HepG2 (cell line): ENCODE data around the gene NEDD4L. TPM values are rescaled to one million over a fixed set of nuclear protein-coding genes. Genes with fewer than 3 reads are reported as not detected.

Source experiments
- FIP1L1 ChIP-seq: fragments of 200-400 bp; formaldehyde crosslinking; IDR thresholded peaks from 2 replicates; pipeline ENCODE4 v1.6.1; 2018; ENCODE audit warnings: low read depth, mild to moderate bottlenecking, low read length, moderate library complexity, borderline replicate concordance; ENCODE audit not compliant: insufficient read depth
- IRX3 ChIP-seq: sonication (generic); formaldehyde crosslinking; IDR thresholded peaks from 2 replicates; pipeline ENCODE4 v1.8.1; 2023; ENCODE audit warnings: mild to moderate bottlenecking, low read depth, missing genetic modification reagents, borderline replicate concordance
- KLF11 ChIP-seq: IDR thresholded peaks from 2 replicates; pipeline ENCODE4 v1.6.1; 2016; ENCODE audit warnings: missing compliant biosample characterization
- MED1 ChIP-seq: sonication (generic); formaldehyde crosslinking; IDR thresholded peaks from 2 replicates; pipeline ENCODE4 v1.4.0; 2020; ENCODE audit warnings: missing genetic modification reagents
- NFKBIZ ChIP-seq: IDR thresholded peaks from 2 replicates; pipeline ENCODE4 v1.6.1; 2018; ENCODE audit warnings: missing genetic modification reagents, missing compliant biosample characterization
- PHB2 ChIP-seq: fragments of 450-650 bp; IDR thresholded peaks from 2 replicates; pipeline ENCODE4 v1.6.1; 2018; ENCODE audit not compliant: partially characterized antibody
- RARG ChIP-seq: sonication (generic); formaldehyde crosslinking; IDR thresholded peaks from 2 replicates; pipeline ENCODE4 v1.4.0; 2020; ENCODE audit warnings: low read depth, mild to moderate bottlenecking, missing genetic modification reagents
- SAFB2 ChIP-seq: sonication (generic); formaldehyde crosslinking; IDR thresholded peaks from 2 replicates; pipeline ENCODE4 v1.5.1; 2020; ENCODE audit warnings: missing genetic modification reagents, low read depth, mild to moderate bottlenecking, borderline replicate concordance
- TCF12 ChIP-seq, 2 experiments: fragments of 450-650 bp in 1 of 2; sonication (generic) in 1 of 2; formaldehyde crosslinking in 1 of 2; IDR thresholded peaks; 2 replicates each; pipeline versions ENCODE4 v1.6.1 to v1.8.0; 2017 to 2022; ENCODE audit warnings: antibody characterized with exemption in 1 of 2, mild to moderate bottlenecking in 1 of 2, missing genetic modification reagents in 1 of 2, moderate library complexity in 1 of 2
- ZNF3 ChIP-seq: IDR thresholded peaks from 2 replicates; pipeline ENCODE4 v1.7.0; 2017; ENCODE audit warnings: inconsistent platforms
- ZNF441 ChIP-seq: sonication (generic); formaldehyde crosslinking; IDR thresholded peaks from 2 replicates; pipeline ENCODE4 v1.7.0; 2021; ENCODE audit warnings: missing genetic modification reagents, borderline replicate concordance
- ZNF607 ChIP-seq: sonication (generic); formaldehyde crosslinking; IDR thresholded peaks from 2 replicates; pipeline ENCODE4 v1.5.1; 2020; ENCODE audit warnings: missing genetic modification reagents, mild to moderate bottlenecking, borderline replicate concordance
- polyA plus RNA-seq, 8 experiments: library from polyadenylated mRNA; depleted of rRNA in 3 of 8; stranded (reverse) in 7 of 8; unstranded in 1 of 8; fragments of >200 nt; fragmentation: Illumina TruSeq in 4 of 8; extraction: Trizol in 4 of 8; gene quantifications; 2 replicates each; pipeline versions ENCODE4 v1.2.1 to v1.2.3, GENCODE V29; 2011 to 2016; ENCODE audit warnings: low read depth in 4 of 8, missing spikeins in 1 of 8, mixed read lengths in 1 of 8; ENCODE audit not compliant: insufficient read depth in 1 of 8
- total RNA-seq, 5 experiments: library from RNA; depleted of rRNA; stranded (reverse); fragments of >200 nt; fragmentation: Illumina TruSeq; extraction: Trizol; gene quantifications; 2 replicates each; pipeline ENCODE4 v1.2.3, GENCODE V29; 2016; ENCODE audit warnings: low read depth in 1 of 5
- TF ChIP-seq, protein P1 (sequence below): fragments of 450-650 bp; IDR thresholded peaks from 2 replicates; pipeline ENCODE4 v1.6.1; 2016
- TF ChIP-seq, protein P2 (sequence below): sonication (generic); formaldehyde crosslinking; IDR thresholded peaks from 2 replicates; pipeline ENCODE4 v1.8.0; 2022; ENCODE audit warnings: missing genetic modification reagents, mild to moderate bottlenecking, moderate library complexity, borderline replicate concordance
- TF ChIP-seq, protein P3 (sequence below): sonication (generic); formaldehyde crosslinking; IDR thresholded peaks from 2 replicates; pipeline ENCODE4 v1.8.0; 2022; ENCODE audit warnings: mild to moderate bottlenecking, missing genetic modification reagents; ENCODE audit not compliant: insufficient replicate concordance
- TF ChIP-seq, protein P4 (sequence below): sonication (generic); formaldehyde crosslinking; IDR thresholded peaks from 2 replicates; pipeline ENCODE4 v1.5.0; 2020; ENCODE audit warnings: missing genetic modification reagents, mild to moderate bottlenecking, borderline replicate concordance
- TF ChIP-seq, protein P5 (sequence below): sonication (generic); formaldehyde crosslinking; IDR thresholded peaks from 2 replicates; pipeline ENCODE4 v1.4.0; 2020; ENCODE audit warnings: missing genetic modification reagents, borderline replicate concordance
- TF ChIP-seq, protein P6 (sequence below): IDR thresholded peaks from 2 replicates; pipeline ENCODE4 v1.6.1; 2012; ENCODE audit warnings: inconsistent platforms

The NEDD4L gene
- total and polyA plus RNA-seq, 2 of the 13 experiments (the other 11 are each of a cell fraction or from before 2014, with no cell fraction given), result 168 to 390 TPM

DNA sequence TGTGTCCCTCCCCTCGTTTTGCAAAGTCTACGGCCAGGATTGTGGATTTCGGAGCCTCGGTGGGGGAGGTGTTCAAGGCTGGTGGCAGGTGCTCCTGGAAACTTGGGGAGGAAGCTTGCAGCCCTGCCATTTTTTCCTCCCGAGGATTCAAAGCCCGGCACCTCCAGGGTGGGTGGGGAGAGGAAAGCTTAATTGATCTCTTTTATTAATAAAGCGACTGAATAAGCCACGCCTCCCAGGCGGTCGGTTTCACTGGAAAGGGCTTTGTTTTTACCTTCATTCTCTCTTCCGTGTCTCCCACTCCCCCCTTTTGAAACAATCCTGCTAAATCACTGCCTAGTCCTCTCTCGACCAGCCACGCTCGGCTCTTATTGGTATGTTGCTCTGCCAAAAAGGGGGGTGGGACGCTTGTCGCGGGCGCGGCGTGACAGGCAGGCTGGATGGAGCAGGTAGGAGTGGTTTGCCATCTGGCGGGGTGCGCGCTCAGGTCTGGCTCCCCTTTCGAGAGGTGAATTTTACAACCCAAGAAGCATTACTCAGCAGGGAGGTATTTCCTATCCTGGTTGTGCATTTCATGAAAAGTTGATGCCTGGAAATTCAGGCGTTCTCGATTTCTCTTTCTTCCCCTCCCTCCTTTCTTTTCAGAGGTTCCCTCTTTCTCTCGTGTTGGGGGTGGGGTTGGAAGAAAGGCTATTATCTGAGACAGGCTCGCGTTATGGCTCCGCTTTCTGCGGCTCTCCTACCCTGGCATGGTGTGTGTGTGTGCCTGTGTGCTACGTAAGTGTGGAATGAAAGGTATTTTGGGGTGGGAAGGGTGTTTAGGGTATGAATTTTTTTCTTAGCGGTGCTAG lies 1.4 kb downstream of the NEDD4L start (continued):
- TF ChIP-seq, protein P1, sequence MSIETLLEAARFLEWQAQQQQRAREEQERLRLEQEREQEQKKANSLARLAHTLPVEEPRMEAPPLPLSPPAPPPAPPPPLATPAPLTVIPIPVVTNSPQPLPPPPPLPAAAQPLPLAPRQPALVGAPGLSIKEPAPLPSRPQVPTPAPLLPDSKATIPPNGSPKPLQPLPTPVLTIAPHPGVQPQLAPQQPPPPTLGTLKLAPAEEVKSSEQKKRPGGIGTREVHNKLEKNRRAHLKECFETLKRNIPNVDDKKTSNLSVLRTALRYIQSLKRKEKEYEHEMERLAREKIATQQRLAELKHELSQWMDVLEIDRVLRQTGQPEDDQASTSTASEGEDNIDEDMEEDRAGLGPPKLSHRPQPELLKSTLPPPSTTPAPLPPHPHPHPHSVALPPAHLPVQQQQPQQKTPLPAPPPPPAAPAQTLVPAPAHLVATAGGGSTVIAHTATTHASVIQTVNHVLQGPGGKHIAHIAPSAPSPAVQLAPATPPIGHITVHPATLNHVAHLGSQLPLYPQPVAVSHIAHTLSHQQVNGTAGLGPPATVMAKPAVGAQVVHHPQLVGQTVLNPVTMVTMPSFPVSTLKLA, result no peak
- TF ChIP-seq ZNF3 (CRISPR knock-in tag) (no peak), MED1 (no peak), KLF11 (CRISPR knock-in tag) (no peak), SAFB2 (CRISPR knock-in tag) (no peak), IRX3 (CRISPR knock-in tag) (no peak), NFKBIZ (CRISPR knock-in tag) (no peak), PHB2 (no peak), RARG (CRISPR knock-in tag) (no peak), TCF12 (IDR thresholded peaks at IDR 0.05) (no peak), TCF12 (CRISPR knock-in tag; IDR thresholded peaks at IDR 0.05) (no peak), ZNF607 (CRISPR knock-in tag) (no peak), ZNF441 (CRISPR knock-in tag) (no peak), FIP1L1 (no peak)
- TF ChIP-seq, protein P2, sequence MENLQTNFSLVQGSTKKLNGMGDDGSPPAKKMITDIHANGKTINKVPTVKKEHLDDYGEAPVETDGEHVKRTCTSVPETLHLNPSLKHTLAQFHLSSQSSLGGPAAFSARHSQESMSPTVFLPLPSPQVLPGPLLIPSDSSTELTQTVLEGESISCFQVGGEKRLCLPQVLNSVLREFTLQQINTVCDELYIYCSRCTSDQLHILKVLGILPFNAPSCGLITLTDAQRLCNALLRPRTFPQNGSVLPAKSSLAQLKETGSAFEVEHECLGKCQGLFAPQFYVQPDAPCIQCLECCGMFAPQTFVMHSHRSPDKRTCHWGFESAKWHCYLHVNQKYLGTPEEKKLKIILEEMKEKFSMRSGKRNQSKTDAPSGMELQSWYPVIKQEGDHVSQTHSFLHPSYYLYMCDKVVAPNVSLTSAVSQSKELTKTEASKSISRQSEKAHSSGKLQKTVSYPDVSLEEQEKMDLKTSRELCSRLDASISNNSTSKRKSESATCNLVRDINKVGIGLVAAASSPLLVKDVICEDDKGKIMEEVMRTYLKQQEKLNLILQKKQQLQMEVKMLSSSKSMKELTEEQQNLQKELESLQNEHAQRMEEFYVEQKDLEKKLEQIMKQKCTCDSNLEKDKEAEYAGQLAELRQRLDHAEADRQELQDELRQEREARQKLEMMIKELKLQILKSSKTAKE (CRISPR knock-in tag), result no peak
- TF ChIP-seq, protein P3, sequence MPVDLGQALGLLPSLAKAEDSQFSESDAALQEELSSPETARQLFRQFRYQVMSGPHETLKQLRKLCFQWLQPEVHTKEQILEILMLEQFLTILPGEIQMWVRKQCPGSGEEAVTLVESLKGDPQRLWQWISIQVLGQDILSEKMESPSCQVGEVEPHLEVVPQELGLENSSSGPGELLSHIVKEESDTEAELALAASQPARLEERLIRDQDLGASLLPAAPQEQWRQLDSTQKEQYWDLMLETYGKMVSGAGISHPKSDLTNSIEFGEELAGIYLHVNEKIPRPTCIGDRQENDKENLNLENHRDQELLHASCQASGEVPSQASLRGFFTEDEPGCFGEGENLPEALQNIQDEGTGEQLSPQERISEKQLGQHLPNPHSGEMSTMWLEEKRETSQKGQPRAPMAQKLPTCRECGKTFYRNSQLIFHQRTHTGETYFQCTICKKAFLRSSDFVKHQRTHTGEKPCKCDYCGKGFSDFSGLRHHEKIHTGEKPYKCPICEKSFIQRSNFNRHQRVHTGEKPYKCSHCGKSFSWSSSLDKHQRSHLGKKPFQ (CRISPR knock-in tag), result peak; percentile 36
- TF ChIP-seq, protein P4, sequence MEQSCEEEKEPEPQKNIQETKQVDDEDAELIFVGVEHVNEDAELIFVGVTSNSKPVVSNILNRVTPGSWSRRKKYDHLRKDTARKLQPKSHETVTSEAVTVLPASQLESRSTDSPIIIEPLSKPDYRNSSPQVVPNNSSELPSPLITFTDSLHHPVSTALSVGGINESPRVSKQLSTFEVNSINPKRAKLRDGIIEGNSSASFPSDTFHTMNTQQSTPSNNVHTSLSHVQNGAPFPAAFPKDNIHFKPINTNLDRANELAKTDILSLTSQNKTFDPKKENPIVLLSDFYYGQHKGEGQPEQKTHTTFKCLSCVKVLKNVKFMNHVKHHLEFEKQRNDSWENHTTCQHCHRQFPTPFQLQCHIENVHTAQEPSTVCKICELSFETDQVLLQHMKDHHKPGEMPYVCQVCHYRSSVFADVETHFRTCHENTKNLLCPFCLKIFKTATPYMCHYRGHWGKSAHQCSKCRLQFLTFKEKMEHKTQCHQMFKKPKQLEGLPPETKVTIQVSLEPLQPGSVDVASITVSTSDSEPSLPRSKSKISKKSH (CRISPR knock-in tag), result no peak
- TF ChIP-seq, protein P5, sequence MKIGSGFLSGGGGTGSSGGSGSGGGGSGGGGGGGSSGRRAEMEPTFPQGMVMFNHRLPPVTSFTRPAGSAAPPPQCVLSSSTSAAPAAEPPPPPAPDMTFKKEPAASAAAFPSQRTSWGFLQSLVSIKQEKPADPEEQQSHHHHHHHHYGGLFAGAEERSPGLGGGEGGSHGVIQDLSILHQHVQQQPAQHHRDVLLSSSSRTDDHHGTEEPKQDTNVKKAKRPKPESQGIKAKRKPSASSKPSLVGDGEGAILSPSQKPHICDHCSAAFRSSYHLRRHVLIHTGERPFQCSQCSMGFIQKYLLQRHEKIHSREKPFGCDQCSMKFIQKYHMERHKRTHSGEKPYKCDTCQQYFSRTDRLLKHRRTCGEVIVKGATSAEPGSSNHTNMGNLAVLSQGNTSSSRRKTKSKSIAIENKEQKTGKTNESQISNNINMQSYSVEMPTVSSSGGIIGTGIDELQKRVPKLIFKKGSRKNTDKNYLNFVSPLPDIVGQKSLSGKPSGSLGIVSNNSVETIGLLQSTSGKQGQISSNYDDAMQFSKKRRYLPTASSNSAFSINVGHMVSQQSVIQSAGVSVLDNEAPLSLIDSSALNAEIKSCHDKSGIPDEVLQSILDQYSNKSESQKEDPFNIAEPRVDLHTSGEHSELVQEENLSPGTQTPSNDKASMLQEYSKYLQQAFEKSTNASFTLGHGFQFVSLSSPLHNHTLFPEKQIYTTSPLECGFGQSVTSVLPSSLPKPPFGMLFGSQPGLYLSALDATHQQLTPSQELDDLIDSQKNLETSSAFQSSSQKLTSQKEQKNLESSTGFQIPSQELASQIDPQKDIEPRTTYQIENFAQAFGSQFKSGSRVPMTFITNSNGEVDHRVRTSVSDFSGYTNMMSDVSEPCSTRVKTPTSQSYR (CRISPR knock-in tag), result no peak; the same call in 1 of the 2 replicates
- TF ChIP-seq, protein P6, sequence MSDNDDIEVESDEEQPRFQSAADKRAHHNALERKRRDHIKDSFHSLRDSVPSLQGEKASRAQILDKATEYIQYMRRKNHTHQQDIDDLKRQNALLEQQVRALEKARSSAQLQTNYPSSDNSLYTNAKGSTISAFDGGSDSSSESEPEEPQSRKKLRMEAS, result peak; percentile 53; the same call in 1 of the 2 replicates
